ENCODE results near the gene GABRB1.

DNA sequence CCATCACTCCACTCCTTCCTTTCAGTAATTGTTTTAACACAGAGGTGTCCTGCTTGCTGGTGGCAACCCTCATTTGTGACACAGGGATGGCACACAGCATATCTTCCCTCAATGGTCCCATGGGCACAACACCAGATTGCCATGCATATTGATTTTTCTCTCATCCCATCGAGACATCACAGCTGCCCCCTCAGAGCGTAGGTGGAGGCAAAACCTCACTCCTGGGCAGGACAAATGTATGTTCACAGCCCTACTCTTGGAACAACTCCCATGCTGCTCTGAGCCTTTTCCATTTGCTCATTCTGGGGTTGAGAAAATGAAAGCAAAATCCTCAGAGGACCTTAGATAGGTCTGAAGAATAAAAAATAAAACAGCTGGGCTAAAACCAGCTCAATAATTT, 172.2 kb downstream of the GABRB1 start:
- TF ChIP-seq, protein P1, sequence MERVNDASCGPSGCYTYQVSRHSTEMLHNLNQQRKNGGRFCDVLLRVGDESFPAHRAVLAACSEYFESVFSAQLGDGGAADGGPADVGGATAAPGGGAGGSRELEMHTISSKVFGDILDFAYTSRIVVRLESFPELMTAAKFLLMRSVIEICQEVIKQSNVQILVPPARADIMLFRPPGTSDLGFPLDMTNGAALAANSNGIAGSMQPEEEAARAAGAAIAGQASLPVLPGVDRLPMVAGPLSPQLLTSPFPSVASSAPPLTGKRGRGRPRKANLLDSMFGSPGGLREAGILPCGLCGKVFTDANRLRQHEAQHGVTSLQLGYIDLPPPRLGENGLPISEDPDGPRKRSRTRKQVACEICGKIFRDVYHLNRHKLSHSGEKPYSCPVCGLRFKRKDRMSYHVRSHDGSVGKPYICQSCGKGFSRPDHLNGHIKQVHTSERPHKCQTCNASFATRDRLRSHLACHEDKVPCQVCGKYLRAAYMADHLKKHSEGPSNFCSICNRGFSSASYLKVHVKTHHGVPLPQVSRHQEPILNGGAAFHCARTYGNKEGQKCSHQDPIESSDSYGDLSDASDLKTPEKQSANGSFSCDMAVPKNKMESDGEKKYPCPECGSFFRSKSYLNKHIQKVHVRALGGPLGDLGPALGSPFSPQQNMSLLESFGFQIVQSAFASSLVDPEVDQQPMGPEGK (CRISPR knock-in tag; IDR thresholded peaks at IDR 0.05; ENCODE audit: borderline replicate concordance): no peak
- TF ChIP-seq, protein P2, sequence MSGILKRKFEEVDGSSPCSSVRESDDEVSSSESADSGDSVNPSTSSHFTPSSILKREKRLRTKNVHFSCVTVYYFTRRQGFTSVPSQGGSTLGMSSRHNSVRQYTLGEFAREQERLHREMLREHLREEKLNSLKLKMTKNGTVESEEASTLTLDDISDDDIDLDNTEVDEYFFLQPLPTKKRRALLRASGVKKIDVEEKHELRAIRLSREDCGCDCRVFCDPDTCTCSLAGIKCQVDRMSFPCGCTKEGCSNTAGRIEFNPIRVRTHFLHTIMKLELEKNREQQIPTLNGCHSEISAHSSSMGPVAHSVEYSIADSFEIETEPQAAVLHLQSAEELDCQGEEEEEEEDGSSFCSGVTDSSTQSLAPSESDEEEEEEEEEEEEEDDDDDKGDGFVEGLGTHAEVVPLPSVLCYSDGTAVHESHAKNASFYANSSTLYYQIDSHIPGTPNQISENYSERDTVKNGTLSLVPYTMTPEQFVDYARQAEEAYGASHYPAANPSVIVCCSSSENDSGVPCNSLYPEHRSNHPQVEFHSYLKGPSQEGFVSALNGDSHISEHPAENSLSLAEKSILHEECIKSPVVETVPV (CRISPR knock-in tag; IDR thresholded peaks at IDR 0.05): no peak
- TF ChIP-seq, protein P3, sequence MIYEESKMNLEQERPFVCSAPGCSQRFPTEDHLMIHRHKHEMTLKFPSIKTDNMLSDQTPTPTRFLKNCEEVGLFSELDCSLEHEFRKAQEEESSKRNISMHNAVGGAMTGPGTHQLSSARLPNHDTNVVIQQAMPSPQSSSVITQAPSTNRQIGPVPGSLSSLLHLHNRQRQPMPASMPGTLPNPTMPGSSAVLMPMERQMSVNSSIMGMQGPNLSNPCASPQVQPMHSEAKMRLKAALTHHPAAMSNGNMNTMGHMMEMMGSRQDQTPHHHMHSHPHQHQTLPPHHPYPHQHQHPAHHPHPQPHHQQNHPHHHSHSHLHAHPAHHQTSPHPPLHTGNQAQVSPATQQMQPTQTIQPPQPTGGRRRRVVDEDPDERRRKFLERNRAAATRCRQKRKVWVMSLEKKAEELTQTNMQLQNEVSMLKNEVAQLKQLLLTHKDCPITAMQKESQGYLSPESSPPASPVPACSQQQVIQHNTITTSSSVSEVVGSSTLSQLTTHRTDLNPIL (CRISPR knock-in tag; IDR thresholded peaks at IDR 0.05; ENCODE audit: low read depth): no peak
- TF ChIP-seq ZC3H10 (CRISPR knock-in tag; IDR thresholded peaks at IDR 0.05): no peak

Data from SK-N-SH treated with all-trans-retinoic acid at 6 μM for 48 hours (cell line).